Measurements from ENCODE around the gene KDSR.

The KDSR gene

GRCh38 chr18:63367053-63367953, at the start of gene KDSR:
KDSR (minus strand) TSS chr18:63367206; CDS start chr18:63367118, 88 bp downstream.
- DNase-seq = peak; percentile 56 to 96 (median 91)

- DNase-seq = no peak
Observed at GRCh38 chr18:63412953-63413352, 45.9 kb upstream of the KDSR start.

GRCh38 chr18:63410792-63411191, 43.8 kb upstream of the KDSR start:
- DNase-seq = no peak

- DNase-seq = no peak
Observed at GRCh38 chr18:63409301-63409700, 42.3 kb upstream of the KDSR start.

GRCh38 chr18:63407734-63408133, 40.7 kb upstream of the KDSR start:
- DNase-seq = no peak

- no peak for DNase-seq
Observed at GRCh38 chr18:63405986-63406385, 39.0 kb upstream of the KDSR start.

DNA sequence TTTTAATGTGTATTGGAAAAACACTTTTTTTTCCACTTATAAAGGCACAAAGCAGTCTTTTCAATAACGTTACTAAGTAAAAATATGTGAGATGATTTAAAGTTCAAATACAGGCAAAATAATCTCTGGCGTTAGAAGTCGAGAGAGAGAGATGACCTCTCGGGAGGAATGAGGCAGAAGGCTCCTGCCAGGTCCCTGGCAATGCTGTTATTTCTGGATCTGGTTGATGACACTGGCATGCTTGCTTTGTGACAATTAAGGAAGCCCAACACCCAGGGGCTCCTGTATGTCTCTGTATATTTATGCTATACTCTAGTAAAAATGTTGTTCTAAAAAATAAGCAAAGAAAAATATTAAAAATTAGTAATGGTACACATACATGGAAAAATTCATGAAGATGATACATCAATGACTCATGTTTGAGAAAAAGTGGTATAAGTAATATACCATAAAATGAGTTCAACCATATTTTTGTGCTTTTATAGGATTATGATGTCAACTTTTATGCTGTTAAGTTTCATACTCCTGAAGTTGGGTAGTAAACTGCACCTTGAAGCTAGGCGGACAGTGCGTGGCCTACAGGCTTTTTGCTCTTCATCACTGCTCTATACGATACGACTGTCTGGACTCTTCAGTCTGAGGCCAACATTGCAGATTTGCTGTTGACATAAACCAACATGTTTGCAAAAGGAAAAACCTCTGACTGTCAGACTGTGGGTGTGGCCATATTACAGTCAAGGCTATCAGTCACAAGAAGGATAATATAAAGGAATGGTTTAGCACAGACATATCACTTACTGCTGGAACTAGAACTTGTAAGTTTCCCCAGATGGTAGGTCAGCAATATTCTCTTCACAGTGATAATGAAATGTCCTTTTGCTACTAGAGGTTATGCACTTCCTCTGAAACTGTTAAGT, 35.5 kb upstream of the KDSR start:
- no peak for DNase-seq

DNA sequence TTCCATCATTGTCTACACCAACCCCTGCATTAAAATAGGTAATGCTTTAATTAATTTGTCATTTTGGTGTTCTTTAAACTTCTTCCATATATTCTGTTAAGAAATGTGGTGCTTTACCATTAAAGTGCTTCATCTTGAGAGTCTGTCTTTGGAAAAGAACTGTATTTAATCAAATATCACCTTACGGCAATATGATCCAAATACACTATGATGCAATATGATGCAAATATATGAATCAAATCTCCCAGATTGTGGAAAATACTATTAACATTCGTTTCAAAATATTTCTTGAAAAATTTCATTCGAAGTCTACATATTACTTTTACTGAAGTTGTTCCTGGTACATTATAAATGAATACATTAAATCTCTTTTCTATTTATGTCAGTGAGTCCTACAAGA, 32.3 kb upstream of the KDSR start:
- DNase-seq = no peak

DNA sequence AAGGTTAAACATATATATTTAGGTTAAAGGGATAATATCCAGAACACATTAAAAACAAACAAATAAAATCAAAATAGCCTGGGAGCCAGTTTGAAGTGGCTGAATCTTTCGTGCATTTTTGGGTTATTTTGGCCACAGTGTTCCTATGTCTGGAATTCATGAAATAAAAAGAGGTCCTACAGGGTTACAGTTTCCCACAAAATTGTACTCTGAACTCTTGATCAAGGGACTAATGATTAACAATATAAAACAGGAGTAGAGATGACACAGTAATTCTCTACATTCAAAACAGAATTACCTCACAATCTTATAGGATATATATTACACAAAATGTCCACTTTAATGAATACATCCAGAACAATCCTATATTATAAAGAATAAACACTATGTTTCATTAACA, 30.3 kb upstream of the KDSR start:
- DNase-seq = no peak

- no peak for DNase-seq
Observed at GRCh38 chr18:63395503-63395902, 28.5 kb upstream of the KDSR start.

DNA sequence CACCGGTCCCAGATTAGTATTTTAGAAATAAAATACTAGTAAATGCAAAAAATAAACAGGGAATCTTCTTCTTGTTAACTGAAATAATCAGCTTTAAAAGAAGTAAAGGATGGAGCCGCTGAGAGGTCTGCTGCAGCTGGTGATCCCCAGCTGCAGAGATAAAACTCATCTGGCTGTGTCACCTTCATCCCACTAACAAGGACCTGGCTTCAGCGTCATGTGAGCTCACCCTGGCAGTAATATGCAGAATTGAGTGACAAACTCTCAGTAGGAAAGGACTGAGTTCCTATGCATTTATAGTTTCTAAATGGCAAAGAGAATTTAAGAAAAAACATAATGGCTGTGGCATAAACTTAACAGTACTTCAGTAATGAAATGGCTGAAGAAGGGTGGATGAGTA, 27.9 kb upstream of the KDSR start:
- no peak for DNase-seq

DNA sequence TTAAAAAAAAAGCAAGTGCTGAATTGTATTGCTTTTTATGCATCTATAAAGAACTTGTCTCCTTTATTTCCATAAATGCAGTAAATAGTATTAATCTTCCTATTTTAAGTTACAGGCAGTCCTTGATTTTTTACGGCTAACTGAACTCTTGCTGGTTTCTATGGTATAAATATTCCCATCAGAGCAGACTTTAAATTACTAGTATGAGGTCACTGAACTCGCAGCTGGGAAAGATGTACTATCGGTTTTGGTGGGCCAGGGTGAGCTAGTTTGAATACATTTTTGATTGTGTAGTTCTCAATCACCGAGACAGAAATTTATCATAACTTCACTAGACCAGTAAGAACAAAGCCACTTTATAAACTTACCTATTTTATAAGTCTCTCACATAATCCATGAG, 20.9 kb upstream of the KDSR start:
- no peak for DNase-seq

DNA sequence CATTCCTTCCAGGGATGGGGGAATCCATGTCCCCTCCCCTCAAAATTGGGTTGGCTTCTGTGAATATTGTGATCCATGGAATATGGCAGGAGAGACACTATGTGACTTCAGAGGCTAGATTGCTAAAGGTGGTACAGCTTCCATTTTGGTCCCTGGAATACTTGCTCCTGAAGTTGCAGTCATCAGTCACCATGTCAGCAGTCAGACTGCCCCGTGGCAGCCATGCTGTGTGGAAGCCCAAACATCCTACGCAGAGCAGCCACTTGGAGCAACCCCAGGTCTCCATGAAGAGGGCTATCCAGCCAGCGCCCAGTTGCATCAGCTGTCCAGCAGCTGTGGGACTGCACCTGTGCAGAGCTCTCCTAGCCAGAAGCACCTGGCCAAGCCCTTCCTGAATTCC, 15.8 kb upstream of the KDSR start:
- DNase-seq = no peak

DNA sequence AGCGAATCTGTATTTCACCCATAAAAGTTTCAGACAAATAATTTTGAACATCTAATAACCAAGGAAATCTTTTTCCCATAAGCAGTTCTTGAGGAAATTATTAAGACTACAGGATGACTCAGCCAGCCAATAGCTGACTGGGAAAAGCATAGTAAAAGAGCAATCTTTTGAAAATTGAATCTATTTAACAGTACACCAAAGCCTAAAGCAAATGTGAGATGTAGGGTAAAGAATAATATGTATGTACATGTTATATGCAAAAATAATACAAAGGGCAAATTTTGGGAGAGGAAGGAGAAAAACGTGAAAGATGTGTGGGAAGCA, 12.6 kb upstream of the KDSR start:
- DNase-seq = no peak

DNA sequence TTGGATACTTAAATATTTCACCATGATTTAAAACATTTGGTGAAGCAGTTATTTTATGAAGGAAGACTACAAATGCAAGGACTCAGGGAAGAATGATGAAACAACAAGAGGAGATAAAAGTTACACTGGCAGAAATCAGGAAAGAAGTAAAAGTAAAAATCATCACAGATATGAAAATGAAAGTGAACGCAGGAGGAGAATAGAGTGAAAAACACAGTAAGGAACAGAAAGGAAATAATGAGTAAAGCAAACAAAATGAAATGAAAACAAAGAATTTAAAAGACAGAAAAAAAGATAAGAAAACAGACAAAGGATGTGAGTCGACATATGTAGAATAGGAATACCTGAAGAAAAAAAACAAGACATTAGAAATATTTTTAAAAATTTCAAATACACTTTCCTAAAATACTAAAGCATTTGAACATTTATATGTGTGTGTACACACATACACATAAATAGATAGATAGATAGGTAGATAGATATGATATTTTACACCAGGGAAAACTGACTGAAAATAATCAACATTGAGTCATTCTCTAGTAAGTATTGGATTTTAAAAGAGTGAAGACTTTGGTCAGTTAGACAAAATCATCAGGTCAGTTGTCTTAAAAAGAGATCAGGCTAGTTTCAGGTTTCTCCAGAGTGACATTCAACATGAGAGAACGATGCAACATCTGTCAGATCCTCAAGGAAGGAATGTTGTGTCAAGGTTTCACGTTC, 12.1 kb upstream of the KDSR start:
- DNase-seq = no peak

- DNase-seq = no peak
Observed at GRCh38 chr18:63377275-63377980, 10.4 kb upstream of the KDSR start.

GRCh38 chr18:63376538-63376937, 9.5 kb upstream of the KDSR start:
- no peak for DNase-seq

GRCh38 chr18:63374540-63374939, 7.5 kb upstream of the KDSR start:
- DNase-seq = no peak

DNA sequence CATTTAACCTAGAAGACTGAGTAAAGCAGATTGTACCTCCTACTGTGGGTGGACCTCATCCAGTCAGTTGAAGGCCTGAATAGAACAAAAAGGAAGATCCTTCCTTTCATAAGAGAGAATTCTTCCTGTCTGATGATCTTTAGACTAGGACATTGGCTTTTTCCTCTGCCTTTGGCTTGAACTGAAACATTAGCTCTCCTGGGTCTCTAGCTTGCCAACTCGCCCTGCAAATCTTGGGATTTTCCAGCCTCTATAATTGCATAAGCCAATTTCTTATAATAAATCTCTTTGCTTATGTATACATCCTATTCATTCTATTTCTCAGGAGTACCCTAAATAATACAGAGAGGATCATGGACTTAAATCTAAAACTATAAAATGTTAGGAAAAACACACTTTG, 6.2 kb upstream of the KDSR start:
- DNase-seq = no peak

DNA sequence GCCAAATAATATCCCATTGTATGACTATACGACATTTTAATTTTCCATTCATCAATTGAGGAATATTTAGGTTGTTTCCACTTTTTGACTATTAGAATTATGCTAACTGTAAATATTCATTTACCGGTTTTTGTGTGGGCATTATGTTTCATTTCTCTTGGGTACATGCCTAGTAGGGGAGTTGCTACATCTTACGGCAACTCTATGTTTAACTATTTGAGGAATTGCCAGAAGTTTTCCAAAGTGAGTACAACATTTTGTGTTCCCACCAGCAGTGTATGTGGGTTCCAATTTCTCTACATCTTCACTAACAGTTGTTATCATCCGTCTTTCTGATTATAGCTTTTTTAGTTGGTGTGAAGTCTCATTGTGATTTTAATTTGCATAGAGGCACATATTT, 1.6 kb upstream of the KDSR start:
- no peak for DNase-seq

Measured in anterior cingulate cortex (tissue), 58 donors.